Caco-2 (cell line): Measurements from ENCODE around the gene INCA1. TPM values are rescaled to one million over a fixed set of nuclear protein-coding genes. Genes with fewer than 3 reads are reported as not detected.

Experiments
- BruUV-seq: library from RNA; stranded (reverse); fragments of 400-500 nt; replicated peaks from 2 replicates; lab custom pipeline; 2021; lab: Mats Ljungman, UMichigan
- CTCF ChIA-PET: fragments of 300-600 bp; sonication (Branson Sonifier 250); formaldehyde crosslinking; loops from one replicate; lab custom pipeline; 2022; ENCODE audit warnings: antibody characterized with exemption; lab: Charles Lee
- POLR2A ChIA-PET: fragments of 300-600 bp; sonication (Branson Sonifier 250); formaldehyde crosslinking; loops from one replicate; lab custom pipeline; 2022; ENCODE audit warnings: antibody characterized with exemption; lab: Charles Lee
- DNase-seq, 2 experiments: peaks; one replicate each; pipeline versions ENCODE4 v3.0.0 to v3.0.0-alpha.2; 2020 to 2022
- H3K27me3 ChIP-seq: replicated peaks from 2 replicates; pipeline ENCODE4 v1.6.0; 2011; ENCODE audit warnings: low read length; ENCODE audit not compliant: control insufficient read depth, insufficient read depth
- H3K36me3 ChIP-seq: 2 replicates; pipeline ENCODE4 v1.5.1; 2011; ENCODE audit warnings: low read length; ENCODE audit not compliant: control insufficient read depth, insufficient read depth
- H3K4me1 ChIP-seq: fragments of 250-450 bp; sonication (Bioruptor Pico); 2 replicates; pipeline ENCODE4 v1.5.1; 2020; ENCODE audit warnings: mild to moderate bottlenecking
- H3K4me3 ChIP-seq: 2 replicates; pipeline ENCODE4 v1.5.1; 2011; ENCODE audit warnings: low read depth, mild to moderate bottlenecking, control low read depth, low read length
- H3K9me3 ChIP-seq: fragments of 250-450 bp; sonication (Bioruptor Pico); 2 replicates; pipeline ENCODE4 v1.5.1; 2020; ENCODE audit warnings: mild to moderate bottlenecking, moderate library complexity
- H3K27ac Mint-ChIP-seq: one replicate; pipeline ENCODE4 v1.8.0; 2022; ENCODE audit warnings: mixed read lengths; ENCODE audit not compliant: unreplicated experiment
- H3K27me3 Mint-ChIP-seq: one replicate; pipeline ENCODE4 v1.8.0; 2022; ENCODE audit warnings: mixed read lengths; ENCODE audit not compliant: insufficient read depth, unreplicated experiment
- H3K36me3 Mint-ChIP-seq: one replicate; pipeline ENCODE4 v1.8.0; 2022; ENCODE audit warnings: mild to moderate bottlenecking, mixed read lengths; ENCODE audit not compliant: insufficient read depth, unreplicated experiment
- H3K4me1 Mint-ChIP-seq: one replicate; pipeline ENCODE4 v1.8.0; 2022; ENCODE audit warnings: low read depth, mixed read lengths; ENCODE audit not compliant: unreplicated experiment
- H3K4me3 Mint-ChIP-seq: one replicate; pipeline ENCODE4 v1.8.0; 2022; ENCODE audit warnings: mild to moderate bottlenecking, moderate library complexity, mixed read lengths; ENCODE audit not compliant: unreplicated experiment
- H3K9me3 Mint-ChIP-seq: one replicate; pipeline ENCODE4 v1.8.0; 2022; ENCODE audit warnings: mixed read lengths; ENCODE audit not compliant: unreplicated experiment
- CTCF ChIP-seq, 2 experiments: fragments of 200-600 bp in 1 of 2; IDR thresholded peaks; 1 replicate in 1 of 2; 2 replicates in 1 of 2; pipeline versions ENCODE4 v1.5.1 to v1.8.0; 2011 to 2022; ENCODE audit warnings: antibody characterized with exemption in 1 of 2, control low read depth in 1 of 2, inconsistent platforms in 1 of 2, low read depth in 1 of 2, low read length in 1 of 2, mild to moderate bottlenecking in 1 of 2, moderate library complexity in 1 of 2; ENCODE audit not compliant: insufficient read depth in 1 of 2, severe bottlenecking in 1 of 2, unreplicated experiment in 1 of 2
- intact Hi-C: fragments of 100-400 bp; cut with micrococcal nuclease; formaldehyde crosslinking; loops from one replicate; pipeline ENCODE4 v1.10.0; 2022; ENCODE audit not compliant: unreplicated experiment
- total RNA-seq: library from RNA; stranded (reverse); gene quantifications from 2 replicates; pipeline ENCODE4 v1.2.3, GENCODE V29; 2022

The INCA1 gene
- total RNA-seq, 1 experiment from 2014 or later = 0.64 TPM

GRCh38 chr17:4945176-4945943 is 52.0 kb downstream of the INCA1 start:
- no TSS peak for BruUV-seq
- no peaks in the 10 kb centered on the region for H3K9me3 Mint-ChIP-seq
- H3K27ac Mint-ChIP-seq = peak overlapping the region; percentile 12
- peak; percentile 43 to 58 for DNase-seq
- Histone ChIP-seq H3K9me3 (no peaks in the 10 kb centered on the region), H3K4me3 (no peak overlapping the region), H3K36me3 (no peaks in the 10 kb centered on the region; the same call in 1 of the 2 replicates), H3K4me1 (0 out of 2 replicates have a peak, but pooled peaks cover 7% of the 10 kb centered on the region), H3K27me3 (no peaks in the 10 kb centered on the region)
- TF ChIP-seq CTCF (IDR thresholded peaks at IDR 0.05; ENCODE audit: insufficient read depth in 1 of 2, low read depth in 1 of 2, low read length in 1 of 2, severe bottlenecking in 1 of 2, unreplicated experiment in 1 of 2) = no peak
- ChIA-PET POLR2A (no interaction called here), CTCF (interaction anchor here (0.7 kb wide), 1 partner anchor 22 kb away, joined by 3 read pairs; the partner anchor contains the start of gene SPAG7)
- intact Hi-C loops = no loop called here
- no peaks in the 10 kb centered on the region for H3K27me3 Mint-ChIP-seq
- H3K4me3 Mint-ChIP-seq = peak overlapping the region; percentile 50
- peaks cover 44% of the 10 kb centered on the region for H3K36me3 Mint-ChIP-seq
- peaks cover 5% of the 10 kb centered on the region for H3K4me1 Mint-ChIP-seq

- H3K36me3 Mint-ChIP-seq = peaks cover 50% of the 10 kb centered on the region
- Histone ChIP-seq H3K27me3 (no peaks in the 10 kb centered on the region), H3K36me3 (no peaks in the 10 kb centered on the region; the same call in 1 of the 2 replicates), H3K4me3 (no peak overlapping the region), H3K9me3 (no peaks in the 10 kb centered on the region), H3K4me1 (0 out of 2 replicates have a peak, but pooled peaks cover 7% of the 10 kb centered on the region)
- no peaks in the 10 kb centered on the region for H3K27me3 Mint-ChIP-seq
- POLR2A ChIA-PET = no interaction called here
- peaks cover 5% of the 10 kb centered on the region for H3K4me1 Mint-ChIP-seq
- TF ChIP-seq CTCF (IDR thresholded peaks at IDR 0.05; ENCODE audit: insufficient read depth in 1 of 2, low read depth in 1 of 2, low read length in 1 of 2, severe bottlenecking in 1 of 2, unreplicated experiment in 1 of 2) = no peak
- intact Hi-C loops = no loop called here
- DNase-seq = no peak
- no peaks in the 10 kb centered on the region for H3K9me3 Mint-ChIP-seq
- no peak overlapping the region for H3K4me3 Mint-ChIP-seq
- BruUV-seq = no TSS peak
- H3K27ac Mint-ChIP-seq = peak overlapping the region; percentile 12
- CTCF ChIA-PET = interaction anchor here (0.7 kb wide), 1 partner anchor 23 kb away, joined by 3 read pairs; the partner anchor contains the start of gene SPAG7
Measured at GRCh38 chr17:4944554-4945175, 52.7 kb downstream of the INCA1 start.

GRCh38 chr17:4944163-4944553 is 53.2 kb downstream of the INCA1 start:
- H3K4me3 ChIP-seq = no peak overlapping the region
- no peak for DNase-seq
- H3K27me3 ChIP-seq = no peaks in the 10 kb centered on the region
- 0 out of 2 replicates have a peak, but pooled peaks cover 7% of the 10 kb centered on the region for H3K4me1 ChIP-seq
- Mint-ChIP-seq H3K9me3 (no peaks in the 10 kb centered on the region), H3K4me3 (no peak overlapping the region), H3K27me3 (no peaks in the 10 kb centered on the region), H3K4me1 (peaks cover 5% of the 10 kb centered on the region), H3K27ac (peak overlapping the region; percentile 12), H3K36me3 (peaks cover 50% of the 10 kb centered on the region)
- no TSS peak for BruUV-seq
- CTCF ChIA-PET = no interaction called here
- POLR2A ChIA-PET = no interaction called here
- H3K36me3 ChIP-seq = no peaks in the 10 kb centered on the region; the same call in 1 of the 2 replicates
- intact Hi-C loops = no loop called here
- no peak for TF ChIP-seq CTCF (IDR thresholded peaks at IDR 0.05; ENCODE audit: insufficient read depth in 1 of 2, low read depth in 1 of 2, low read length in 1 of 2, severe bottlenecking in 1 of 2, unreplicated experiment in 1 of 2)
- no peaks in the 10 kb centered on the region for H3K9me3 ChIP-seq
